Activated T-helper 2 cell treated with anti-CD3 and anti-CD28 coated beads, Interferon-gamma antibody, Interleukin-2, Interleukin-4, amounts not matched to agents 10 μg/mL and 5 μg/mL and 100 μg/mL, durations not matched to agents 14 hours and 24 hours and 36 hours (primary cell): ENCODE measurements around the gene PNKD. TPM values are rescaled to one million over a fixed set of nuclear protein-coding genes. Genes with fewer than 3 reads are reported as not detected.

ENCODE experiments used
- DNase-seq: peaks from one replicate; pipeline ENCODE4 v3.0.0; 2021; ENCODE audit warnings: low spot score
- H3K27ac Mint-ChIP-seq: one replicate; pipeline ENCODE4 v1.8.0; 2021; ENCODE audit warnings: mixed read lengths
- H3K27me3 Mint-ChIP-seq: one replicate; pipeline ENCODE4 v1.8.0; 2021; ENCODE audit warnings: low read depth, mixed read lengths
- H3K36me3 Mint-ChIP-seq: one replicate; pipeline ENCODE4 v1.8.0; 2021; ENCODE audit warnings: low read depth, mixed read lengths
- H3K4me1 Mint-ChIP-seq: one replicate; pipeline ENCODE4 v1.8.0; 2021; ENCODE audit warnings: low read depth, mixed read lengths
- H3K4me3 Mint-ChIP-seq: one replicate; pipeline ENCODE4 v1.8.0; 2021; ENCODE audit warnings: low read depth, mild to moderate bottlenecking, moderate library complexity, mixed read lengths
- H3K9me3 Mint-ChIP-seq: one replicate; pipeline ENCODE4 v1.8.0; 2021; ENCODE audit warnings: mixed read lengths
- intact Hi-C: fragments of 100-400 bp; cut with micrococcal nuclease; formaldehyde crosslinking; loops from one replicate; pipeline ENCODE4 v1.15.1; 2023
- total RNA-seq: library from RNA; stranded (reverse); gene quantifications from 2 replicates; pipeline ENCODE4 v1.2.3, GENCODE V29; 2022

PNKD gene
- total RNA-seq, 1 donor from 2014 or later = 20.8 TPM

GRCh38 chr2:218322768-218323525 lies 52.6 kb downstream of the PNKD start:
- DNase-seq = peak; percentile 19
- H3K36me3 Mint-ChIP-seq = no peaks in the 10 kb centered on the region
- peaks cover 11% of the 10 kb centered on the region for H3K4me1 Mint-ChIP-seq
- H3K27me3 Mint-ChIP-seq = peaks cover 28% of the 10 kb centered on the region
- H3K4me3 Mint-ChIP-seq = peak overlapping the region; percentile 82
- intact Hi-C loops = loop anchor here (5.0 kb wide), 1 partner anchor 44 kb away; no protein-coding TSS in a partner anchor
- H3K27ac Mint-ChIP-seq = no peak overlapping the region
- H3K9me3 Mint-ChIP-seq = no peaks in the 10 kb centered on the region

GRCh38 chr2:218323526-218324472 lies 53.5 kb downstream of the PNKD start:
- peak overlapping the region; percentile 82 for H3K4me3 Mint-ChIP-seq
- intact Hi-C loops = loop anchor here (5.0 kb wide), 1 partner anchor 44 kb away; no protein-coding TSS in a partner anchor
- DNase-seq = no peak
- H3K27me3 Mint-ChIP-seq = peaks cover 28% of the 10 kb centered on the region
- H3K36me3 Mint-ChIP-seq = no peaks in the 10 kb centered on the region
- no peaks in the 10 kb centered on the region for H3K9me3 Mint-ChIP-seq
- H3K4me1 Mint-ChIP-seq = peaks cover 11% of the 10 kb centered on the region
- no peak overlapping the region for H3K27ac Mint-ChIP-seq

- H3K27ac Mint-ChIP-seq = no peak overlapping the region
Observed at GRCh38 chr2:218325566-218326160, 55.3 kb downstream of the PNKD start.

GRCh38 chr2:218326315-218326714 lies 56.0 kb downstream of the PNKD start:
- H3K9me3 Mint-ChIP-seq = no peaks in the 10 kb centered on the region
- no peak overlapping the region for H3K27ac Mint-ChIP-seq
- H3K27me3 Mint-ChIP-seq = peaks cover 28% of the 10 kb centered on the region
- no peaks in the 10 kb centered on the region for H3K36me3 Mint-ChIP-seq
- intact Hi-C loops = no loop called here
- DNase-seq = no peak
- H3K4me1 Mint-ChIP-seq = peaks cover 11% of the 10 kb centered on the region
- no peak overlapping the region for H3K4me3 Mint-ChIP-seq

More at GRCh38 chr2:218325566-218326160, 55.3 kb downstream of the PNKD start:
- H3K36me3 Mint-ChIP-seq = no peaks in the 10 kb centered on the region
- H3K4me3 Mint-ChIP-seq = no peak overlapping the region
- no peaks in the 10 kb centered on the region for H3K9me3 Mint-ChIP-seq
- no peak for DNase-seq
- H3K4me1 Mint-ChIP-seq = peaks cover 11% of the 10 kb centered on the region
- H3K27me3 Mint-ChIP-seq = peaks cover 28% of the 10 kb centered on the region
- intact Hi-C loops = no loop called here

GRCh38 chr2:218327451-218328210 lies 57.3 kb downstream of the PNKD start:
- peaks cover 9% of the 10 kb centered on the region for H3K4me1 Mint-ChIP-seq
- H3K27ac Mint-ChIP-seq = no peak overlapping the region
- no peak overlapping the region for H3K4me3 Mint-ChIP-seq
- intact Hi-C loops = no loop called here
- H3K9me3 Mint-ChIP-seq = no peaks in the 10 kb centered on the region
- no peaks in the 10 kb centered on the region for H3K36me3 Mint-ChIP-seq
- no peak for DNase-seq
- H3K27me3 Mint-ChIP-seq = peaks cover 26% of the 10 kb centered on the region

GRCh38 chr2:218328294-218328693 lies 58.0 kb downstream of the PNKD start:
- no peak overlapping the region for H3K27ac Mint-ChIP-seq
- H3K9me3 Mint-ChIP-seq = no peaks in the 10 kb centered on the region
- no peak for DNase-seq
- no peaks in the 10 kb centered on the region for H3K36me3 Mint-ChIP-seq
- intact Hi-C loops = no loop called here
- no peak overlapping the region for H3K4me3 Mint-ChIP-seq
- H3K27me3 Mint-ChIP-seq = peaks cover 25% of the 10 kb centered on the region
- peaks cover 10% of the 10 kb centered on the region for H3K4me1 Mint-ChIP-seq

GRCh38 chr2:218329027-218329825 lies 58.9 kb downstream of the PNKD start:
- no peak for DNase-seq
- Mint-ChIP-seq H3K27ac (no peak overlapping the region), H3K4me3 (no peak overlapping the region), H3K36me3 (no peaks in the 10 kb centered on the region), H3K9me3 (no peaks in the 10 kb centered on the region), H3K27me3 (peaks cover 16% of the 10 kb centered on the region), H3K4me1 (peaks cover 1% of the 10 kb centered on the region)
- intact Hi-C loops = no loop called here

GRCh38 chr2:218329826-218330593 lies 59.7 kb downstream of the PNKD start:
- intact Hi-C loops = no loop called here
- Mint-ChIP-seq H3K27me3 (peaks cover 14% of the 10 kb centered on the region), H3K4me3 (no peak overlapping the region), H3K36me3 (no peaks in the 10 kb centered on the region), H3K27ac (no peak overlapping the region), H3K9me3 (no peaks in the 10 kb centered on the region), H3K4me1 (peaks cover 1% of the 10 kb centered on the region)
- no peak for DNase-seq

- no peaks in the 10 kb centered on the region for H3K36me3 Mint-ChIP-seq
- H3K4me1 Mint-ChIP-seq = peaks cover 1% of the 10 kb centered on the region
- peaks cover 2% of the 10 kb centered on the region for H3K27me3 Mint-ChIP-seq
- no peak overlapping the region for H3K4me3 Mint-ChIP-seq
- intact Hi-C loops = no loop called here
- no peak for DNase-seq
- no peaks in the 10 kb centered on the region for H3K9me3 Mint-ChIP-seq
- no peak overlapping the region for H3K27ac Mint-ChIP-seq
Observed at GRCh38 chr2:218331745-218332144, 61.4 kb downstream of the PNKD start.

- H3K4me1 Mint-ChIP-seq = peaks cover 1% of the 10 kb centered on the region
- H3K27me3 Mint-ChIP-seq = peaks cover 2% of the 10 kb centered on the region
- no peaks in the 10 kb centered on the region for H3K9me3 Mint-ChIP-seq
- H3K27ac Mint-ChIP-seq = no peak overlapping the region
- H3K36me3 Mint-ChIP-seq = no peaks in the 10 kb centered on the region
- H3K4me3 Mint-ChIP-seq = no peak overlapping the region
- DNase-seq = no peak
- intact Hi-C loops = no loop called here
Observed at GRCh38 chr2:218332288-218332687, 62.0 kb downstream of the PNKD start.
